Neural progenitor cell (in vitro differentiated cells): ENCODE data around the gene GPR42. TPM values are rescaled to one million over a fixed set of nuclear protein-coding genes. Genes with fewer than 3 reads are reported as not detected.

Experiments
- DNase-seq: peaks from one replicate; pipeline ENCODE4 v3.0.0-alpha.2; 2016; ENCODE audit warnings: low spot score
- H2AFZ ChIP-seq: fragments of 200-600 bp; sonication (generic); replicated peaks from 2 replicates; pipeline ENCODE4 v1.6.1; 2016; ENCODE audit warnings: antibody characterized with exemption
- H3F3A ChIP-seq: fragments of 200-600 bp; sonication (generic); 2 replicates; pipeline ENCODE4 v1.6.1; 2016; ENCODE audit warnings: antibody characterized with exemption, low read depth
- H3K27ac ChIP-seq: fragments of 200-600 bp; sonication (generic); 2 replicates; pipeline ENCODE4 v1.5.1; 2016; ENCODE audit warnings: mild to moderate bottlenecking
- H3K27me3 ChIP-seq: fragments of 200-600 bp; sonication (generic); 2 replicates; pipeline ENCODE4 v1.6.1; 2016; ENCODE audit warnings: mild to moderate bottlenecking, moderate library complexity
- H3K36me3 ChIP-seq: fragments of 200-600 bp; sonication (generic); 2 replicates; pipeline ENCODE4 v1.5.1; 2016
- H3K4me1 ChIP-seq: fragments of 200-600 bp; sonication (generic); 2 replicates; pipeline ENCODE4 v1.6.1; 2016; ENCODE audit warnings: mixed run types
- H3K4me2 ChIP-seq: fragments of 200-600 bp; sonication (generic); 2 replicates; pipeline ENCODE4 v1.6.1; 2016
- H3K4me3 ChIP-seq: fragments of 200-600 bp; sonication (generic); 2 replicates; pipeline ENCODE4 v1.5.1; 2016
- H3K79me2 ChIP-seq: fragments of 200-600 bp; sonication (generic); 2 replicates; pipeline ENCODE4 v1.6.1; 2016; ENCODE audit warnings: low read depth
- H3K9ac ChIP-seq: fragments of 200-600 bp; sonication (generic); 2 replicates; pipeline ENCODE4 v1.6.1; 2016
- H3K9me3 ChIP-seq: fragments of 200-600 bp; sonication (generic); 2 replicates; pipeline ENCODE4 v1.5.1; 2016; ENCODE audit warnings: low read depth
- H4K20me1 ChIP-seq: fragments of 200-600 bp; sonication (generic); 2 replicates; pipeline ENCODE4 v1.6.1; 2016; ENCODE audit warnings: low read depth
- H3K27ac Mint-ChIP-seq: 3 replicates; pipeline ENCODE4 v1.8.0; 2021; ENCODE audit warnings: mixed read lengths
- H3K27me3 Mint-ChIP-seq: 2 replicates; pipeline ENCODE4 v1.8.0; 2022; ENCODE audit warnings: low read depth, mild to moderate bottlenecking, inconsistent platforms, moderate library complexity, mixed read lengths; ENCODE audit not compliant: insufficient read depth
- H3K36me3 Mint-ChIP-seq: 3 replicates; pipeline ENCODE4 v1.8.0; 2021; ENCODE audit warnings: mixed read lengths
- H3K4me1 Mint-ChIP-seq: 3 replicates; pipeline ENCODE4 v1.8.0; 2021; ENCODE audit warnings: mixed read lengths
- H3K4me3 Mint-ChIP-seq: 3 replicates; pipeline ENCODE4 v1.8.0; 2021; ENCODE audit warnings: mild to moderate bottlenecking, moderate library complexity, mixed read lengths
- H3K9me3 Mint-ChIP-seq: 3 replicates; pipeline ENCODE4 v1.8.0; 2020; ENCODE audit warnings: mixed read lengths
- EZH2 ChIP-seq: fragments of 200-600 bp; sonication (generic); IDR thresholded peaks from 2 replicates; pipeline ENCODE4 v1.6.1; 2017; ENCODE audit warnings: antibody characterized with exemption, mild to moderate bottlenecking, moderate library complexity
- EZH2phosphoT487 ChIP-seq: fragments of 200-600 bp; sonication (generic); IDR thresholded peaks from 2 replicates; pipeline ENCODE4 v1.6.1; 2017; ENCODE audit warnings: antibody characterized with exemption
- total RNA-seq: library from RNA; depleted of rRNA; stranded (reverse); fragments of >200 nt; gene quantifications from 2 replicates; pipeline ENCODE4 v1.2.3, GENCODE V29; 2015; ENCODE audit warnings: low replicate concordance
- TF ChIP-seq, protein P1 (sequence below): fragments of 200-600 bp; sonication (generic); IDR thresholded peaks from 2 replicates; pipeline ENCODE4 v1.5.1; 2017; ENCODE audit warnings: antibody characterized with exemption, mild to moderate bottlenecking

The GPR42 gene
- total RNA-seq, 1 donor from 2014 or later = not detected

DNA sequence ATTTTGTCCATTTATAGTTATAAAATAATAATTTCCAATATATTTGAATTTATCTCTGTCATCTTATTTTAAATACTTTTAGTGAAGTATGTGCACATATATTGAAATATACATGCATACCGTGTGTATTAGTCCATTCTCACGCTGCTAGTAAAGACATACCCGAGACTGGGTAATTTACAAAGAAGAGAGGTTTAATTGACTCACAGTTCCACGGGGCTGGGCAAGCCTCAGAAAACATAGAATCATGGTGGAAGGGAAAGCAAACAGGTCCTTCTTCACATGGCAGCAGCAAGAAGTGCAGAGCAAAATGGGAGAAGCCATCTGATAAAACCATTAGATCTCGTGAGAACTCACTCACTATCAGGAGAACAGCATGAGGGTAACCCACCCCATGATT lies 39.6 kb downstream of the GPR42 start:
- no peaks in the 10 kb centered on the region for H3F3A ChIP-seq
- no peak overlapping the region for H3K4me3 Mint-ChIP-seq
- no peak overlapping the region for H3K27ac ChIP-seq
- peaks cover 2% of the 10 kb centered on the region for H3K9me3 Mint-ChIP-seq
- H3K36me3 ChIP-seq = no peaks in the 10 kb centered on the region
- H3K79me2 ChIP-seq = no peaks in the 10 kb centered on the region
- no peak overlapping the region for H3K27ac Mint-ChIP-seq
- no peaks in the 10 kb centered on the region for H4K20me1 ChIP-seq
- TF ChIP-seq EZH2 = no peak
- TF ChIP-seq EZH2phosphoT487 = no peak
- no peak overlapping the region for H2AFZ ChIP-seq
- peaks cover 3% of the 10 kb centered on the region for H3K27me3 Mint-ChIP-seq
- H3K9ac ChIP-seq = no peak overlapping the region
- H3K36me3 Mint-ChIP-seq = no peaks in the 10 kb centered on the region
- no peaks in the 10 kb centered on the region for H3K9me3 ChIP-seq
- no peak for DNase-seq
- no peaks in the 10 kb centered on the region for H3K4me1 Mint-ChIP-seq
- H3K4me2 ChIP-seq = no peak overlapping the region
- H3K27me3 ChIP-seq = no peaks in the 10 kb centered on the region
- H3K4me1 ChIP-seq = no peaks in the 10 kb centered on the region
- H3K4me3 ChIP-seq = no peak overlapping the region

DNA sequence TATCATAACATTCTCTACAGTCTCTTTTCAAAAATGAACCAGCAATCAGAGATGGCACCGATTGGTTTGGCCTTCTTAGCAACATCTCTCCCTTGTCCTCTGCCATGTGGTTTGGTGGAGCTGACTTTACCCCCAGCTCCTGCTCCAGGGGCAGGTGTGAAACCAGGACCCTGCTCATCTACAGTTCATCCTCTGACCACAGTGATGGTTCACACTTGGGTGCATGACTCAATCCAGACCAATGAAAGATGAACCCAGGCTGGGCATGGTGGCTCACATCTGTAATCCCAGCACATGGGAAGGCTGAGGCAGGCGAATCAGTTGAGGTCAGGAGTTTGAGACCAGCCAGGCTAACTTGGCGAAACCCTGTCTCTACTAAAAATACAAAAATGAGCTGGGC lies 43.6 kb downstream of the GPR42 start:
- DNase-seq = no peak
- H2AFZ ChIP-seq = no peak overlapping the region
- H3K4me3 ChIP-seq = no peak overlapping the region
- H3K4me2 ChIP-seq = no peak overlapping the region
- no peaks in the 10 kb centered on the region for H3K4me1 Mint-ChIP-seq
- TF ChIP-seq, protein P1, sequence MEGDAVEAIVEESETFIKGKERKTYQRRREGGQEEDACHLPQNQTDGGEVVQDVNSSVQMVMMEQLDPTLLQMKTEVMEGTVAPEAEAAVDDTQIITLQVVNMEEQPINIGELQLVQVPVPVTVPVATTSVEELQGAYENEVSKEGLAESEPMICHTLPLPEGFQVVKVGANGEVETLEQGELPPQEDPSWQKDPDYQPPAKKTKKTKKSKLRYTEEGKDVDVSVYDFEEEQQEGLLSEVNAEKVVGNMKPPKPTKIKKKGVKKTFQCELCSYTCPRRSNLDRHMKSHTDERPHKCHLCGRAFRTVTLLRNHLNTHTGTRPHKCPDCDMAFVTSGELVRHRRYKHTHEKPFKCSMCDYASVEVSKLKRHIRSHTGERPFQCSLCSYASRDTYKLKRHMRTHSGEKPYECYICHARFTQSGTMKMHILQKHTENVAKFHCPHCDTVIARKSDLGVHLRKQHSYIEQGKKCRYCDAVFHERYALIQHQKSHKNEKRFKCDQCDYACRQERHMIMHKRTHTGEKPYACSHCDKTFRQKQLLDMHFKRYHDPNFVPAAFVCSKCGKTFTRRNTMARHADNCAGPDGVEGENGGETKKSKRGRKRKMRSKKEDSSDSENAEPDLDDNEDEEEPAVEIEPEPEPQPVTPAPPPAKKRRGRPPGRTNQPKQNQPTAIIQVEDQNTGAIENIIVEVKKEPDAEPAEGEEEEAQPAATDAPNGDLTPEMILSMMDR = no peak
- TF ChIP-seq EZH2 (no peak), EZH2phosphoT487 (no peak)
- H3K9me3 Mint-ChIP-seq = no peaks in the 10 kb centered on the region
- peaks cover 12% of the 10 kb centered on the region for H3K27me3 ChIP-seq
- no peak overlapping the region for H3K9ac ChIP-seq
- no peaks in the 10 kb centered on the region for H4K20me1 ChIP-seq
- H3K4me3 Mint-ChIP-seq = no peak overlapping the region
- no peaks in the 10 kb centered on the region for H3K4me1 ChIP-seq
- no peaks in the 10 kb centered on the region for H3F3A ChIP-seq
- H3K27ac ChIP-seq = no peak overlapping the region
- H3K36me3 ChIP-seq = no peaks in the 10 kb centered on the region
- no peak overlapping the region for H3K27ac Mint-ChIP-seq
- H3K36me3 Mint-ChIP-seq = no peaks in the 10 kb centered on the region
- H3K79me2 ChIP-seq = no peaks in the 10 kb centered on the region
- H3K9me3 ChIP-seq = no peaks in the 10 kb centered on the region
- H3K27me3 Mint-ChIP-seq = peaks cover 5% of the 10 kb centered on the region

DNA sequence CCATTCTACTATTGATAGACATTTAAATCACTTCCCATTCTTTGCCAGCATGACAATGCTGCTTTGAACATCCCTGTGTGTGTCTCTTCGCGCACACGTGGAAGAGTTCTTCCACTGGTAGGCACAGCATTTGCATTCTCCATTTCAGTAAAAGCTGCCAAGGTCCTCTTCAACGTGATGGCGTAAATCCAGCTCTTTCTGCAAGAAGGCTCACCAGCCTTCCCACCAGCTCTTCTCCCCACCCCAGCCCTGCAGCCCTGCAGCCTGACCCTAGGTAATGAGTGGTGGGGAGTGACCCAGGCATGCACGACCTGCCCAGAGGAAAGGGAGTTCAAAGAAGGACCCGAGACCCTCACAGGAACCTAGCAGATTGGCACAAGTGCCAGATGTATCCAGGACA lies 45.5 kb downstream of the GPR42 start:
- Mint-ChIP-seq H3K4me1 (no peaks in the 10 kb centered on the region), H3K9me3 (no peaks in the 10 kb centered on the region), H3K27ac (no peak overlapping the region), H3K27me3 (peaks cover 7% of the 10 kb centered on the region), H3K36me3 (no peaks in the 10 kb centered on the region), H3K4me3 (no peak overlapping the region)
- Histone ChIP-seq H3K4me3 (no peak overlapping the region), H3K36me3 (no peaks in the 10 kb centered on the region), H4K20me1 (no peaks in the 10 kb centered on the region), H3K27ac (no peak overlapping the region), H3K4me1 (no peaks in the 10 kb centered on the region), H2AFZ (no peak overlapping the region), H3F3A (no peaks in the 10 kb centered on the region), H3K27me3 (peaks cover 12% of the 10 kb centered on the region), H3K9ac (no peak overlapping the region), H3K79me2 (no peaks in the 10 kb centered on the region), H3K4me2 (no peak overlapping the region), H3K9me3 (no peaks in the 10 kb centered on the region)
- no peak for DNase-seq
- TF ChIP-seq EZH2 (no peak), EZH2phosphoT487 (no peak)
- TF ChIP-seq, protein P1 = no peak

DNA sequence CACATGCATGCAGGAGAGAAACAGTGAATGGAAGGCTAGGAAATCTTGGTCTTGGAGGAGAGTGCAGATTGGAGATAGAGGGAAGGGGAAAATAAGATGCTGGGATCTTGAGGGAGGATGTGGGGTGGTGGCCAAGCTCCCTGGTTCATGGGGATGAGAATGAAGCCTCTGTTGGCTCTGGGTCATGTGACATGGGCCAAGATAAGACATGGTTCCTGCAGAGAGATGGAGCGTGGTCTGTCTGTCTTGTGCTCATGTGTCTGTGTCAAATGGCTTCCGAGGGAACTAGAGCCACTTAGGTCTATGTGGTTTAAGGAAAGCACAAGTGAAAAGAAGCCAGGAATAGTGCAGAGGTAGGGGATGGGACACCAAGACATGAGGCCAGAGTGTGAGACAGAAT lies 46.4 kb downstream of the GPR42 start:
- Histone ChIP-seq H3K36me3 (no peaks in the 10 kb centered on the region), H3K9ac (no peak overlapping the region), H3K4me2 (no peak overlapping the region), H3K4me1 (no peaks in the 10 kb centered on the region), H3K79me2 (no peaks in the 10 kb centered on the region), H3F3A (no peaks in the 10 kb centered on the region), H4K20me1 (no peaks in the 10 kb centered on the region), H3K27ac (no peak overlapping the region), H3K9me3 (no peaks in the 10 kb centered on the region), H2AFZ (no peak overlapping the region), H3K27me3 (peaks cover 12% of the 10 kb centered on the region), H3K4me3 (no peak overlapping the region)
- Mint-ChIP-seq H3K36me3 (no peaks in the 10 kb centered on the region), H3K4me1 (no peaks in the 10 kb centered on the region), H3K9me3 (no peaks in the 10 kb centered on the region), H3K4me3 (no peak overlapping the region), H3K27me3 (peaks cover 7% of the 10 kb centered on the region), H3K27ac (no peak overlapping the region)
- TF ChIP-seq EZH2phosphoT487 (no peak), EZH2 (no peak)
- TF ChIP-seq, protein P1 = no peak
- no peak for DNase-seq
